WI38 (cell line): ENCODE results near the gene OSBPL1A.

ENCODE experiments used
- H3K4me3 ChIP-seq: 2 replicates; pipeline ENCODE4 v1.5.1; 2011; ENCODE audit warnings: low read depth, mild to moderate bottlenecking, control low read depth, low read length
- TF ChIP-seq, protein P1 (sequence below): IDR thresholded peaks from 2 replicates; pipeline ENCODE4 v1.5.1; 2012; ENCODE audit warnings: low read depth, mild to moderate bottlenecking, control low read depth, low read length

Gene OSBPL1A

GRCh38 chr18:24270358-24270936 lies 127.2 kb downstream of the OSBPL1A start:
- peak overlapping the region; percentile 86 for H3K4me3 ChIP-seq
- TF ChIP-seq, protein P1, sequence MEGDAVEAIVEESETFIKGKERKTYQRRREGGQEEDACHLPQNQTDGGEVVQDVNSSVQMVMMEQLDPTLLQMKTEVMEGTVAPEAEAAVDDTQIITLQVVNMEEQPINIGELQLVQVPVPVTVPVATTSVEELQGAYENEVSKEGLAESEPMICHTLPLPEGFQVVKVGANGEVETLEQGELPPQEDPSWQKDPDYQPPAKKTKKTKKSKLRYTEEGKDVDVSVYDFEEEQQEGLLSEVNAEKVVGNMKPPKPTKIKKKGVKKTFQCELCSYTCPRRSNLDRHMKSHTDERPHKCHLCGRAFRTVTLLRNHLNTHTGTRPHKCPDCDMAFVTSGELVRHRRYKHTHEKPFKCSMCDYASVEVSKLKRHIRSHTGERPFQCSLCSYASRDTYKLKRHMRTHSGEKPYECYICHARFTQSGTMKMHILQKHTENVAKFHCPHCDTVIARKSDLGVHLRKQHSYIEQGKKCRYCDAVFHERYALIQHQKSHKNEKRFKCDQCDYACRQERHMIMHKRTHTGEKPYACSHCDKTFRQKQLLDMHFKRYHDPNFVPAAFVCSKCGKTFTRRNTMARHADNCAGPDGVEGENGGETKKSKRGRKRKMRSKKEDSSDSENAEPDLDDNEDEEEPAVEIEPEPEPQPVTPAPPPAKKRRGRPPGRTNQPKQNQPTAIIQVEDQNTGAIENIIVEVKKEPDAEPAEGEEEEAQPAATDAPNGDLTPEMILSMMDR, result no peak

- TF ChIP-seq, protein P1, result no peak
- no peak overlapping the region for H3K4me3 ChIP-seq
Measured at GRCh38 chr18:24268784-24269550, 128.7 kb downstream of the OSBPL1A start.

DNA sequence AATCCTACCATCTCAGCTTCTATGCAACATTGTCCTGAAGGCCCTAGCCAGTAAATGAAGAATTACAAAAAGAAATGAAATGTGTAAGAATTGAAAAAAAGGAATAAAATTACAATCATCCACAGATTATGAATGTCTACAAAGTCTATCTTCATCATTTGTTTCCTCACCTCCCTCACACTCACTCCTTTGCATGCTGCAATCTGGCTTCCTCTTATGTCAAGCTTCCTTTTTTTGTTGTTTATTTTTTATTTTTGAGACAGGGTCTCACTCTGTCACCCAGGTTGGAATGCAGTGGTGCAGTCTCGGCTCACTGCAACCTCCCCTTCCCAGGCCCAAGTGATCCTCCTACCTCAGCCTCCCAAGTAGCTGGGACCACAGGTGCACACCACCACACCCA lies 129.7 kb downstream of the OSBPL1A start:
- TF ChIP-seq, protein P1, result no peak
- H3K4me3 ChIP-seq, result no peak overlapping the region

GRCh38 chr18:24266131-24266530 lies 131.5 kb downstream of the OSBPL1A start:
- TF ChIP-seq, protein P1, result no peak
- no peak overlapping the region for H3K4me3 ChIP-seq

DNA sequence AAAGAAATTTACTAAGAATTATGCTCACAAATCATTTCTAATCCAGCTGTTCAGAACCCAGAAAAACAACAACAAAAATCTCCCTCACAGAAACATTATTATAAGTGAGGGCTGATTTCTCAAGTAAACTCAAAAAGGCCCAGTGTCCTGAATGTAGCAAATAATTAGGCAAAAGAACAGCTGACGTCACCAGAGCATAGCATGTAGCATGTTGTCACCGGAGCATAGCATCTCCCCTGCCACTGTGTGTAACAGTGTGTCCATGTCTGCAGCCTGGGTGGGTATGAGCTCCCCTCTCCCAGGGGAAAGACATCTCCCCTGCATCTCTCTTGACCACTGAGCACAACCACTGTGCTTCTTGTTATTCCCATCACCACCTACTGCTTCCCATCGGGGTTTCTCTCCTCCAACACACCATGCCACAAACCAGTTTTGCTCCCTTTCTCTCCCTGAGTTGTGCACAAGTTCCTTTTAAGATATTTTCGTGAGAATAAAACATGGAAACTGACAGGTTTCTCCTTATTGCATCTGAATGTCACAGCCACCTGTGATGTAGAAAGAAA lies 132.0 kb downstream of the OSBPL1A start:
- no peak overlapping the region for H3K4me3 ChIP-seq

GRCh38 chr18:24263050-24263449 lies 134.6 kb downstream of the OSBPL1A start:
- H3K4me3 ChIP-seq, result no peak overlapping the region
- TF ChIP-seq, protein P1, result no peak

More for the DNA sequence above, 132.0 kb downstream of the OSBPL1A start:
- TF ChIP-seq, protein P1, result no peak

GRCh38 chr18:24262087-24262486 lies 135.5 kb downstream of the OSBPL1A start:
- TF ChIP-seq, protein P1, result no peak
- no peak overlapping the region for H3K4me3 ChIP-seq
